Endometrium (tissue), 2 donors: ENCODE results near the gene OPN1MW.
"Not testable (repeated sequence)": the region's sequence is repeated elsewhere in the genome, so short reads cannot be mapped to it uniquely, and the experiment has no call there.

Experiments used
- FAIRE-seq: peaks from 2 replicates; lab custom pipeline; 2012; peaks lifted over from hg19 to GRCh38; lab: Jason Lieb, UNC
- donor health status: control.
- donor health status: control.

The OPN1MW gene

DNA sequence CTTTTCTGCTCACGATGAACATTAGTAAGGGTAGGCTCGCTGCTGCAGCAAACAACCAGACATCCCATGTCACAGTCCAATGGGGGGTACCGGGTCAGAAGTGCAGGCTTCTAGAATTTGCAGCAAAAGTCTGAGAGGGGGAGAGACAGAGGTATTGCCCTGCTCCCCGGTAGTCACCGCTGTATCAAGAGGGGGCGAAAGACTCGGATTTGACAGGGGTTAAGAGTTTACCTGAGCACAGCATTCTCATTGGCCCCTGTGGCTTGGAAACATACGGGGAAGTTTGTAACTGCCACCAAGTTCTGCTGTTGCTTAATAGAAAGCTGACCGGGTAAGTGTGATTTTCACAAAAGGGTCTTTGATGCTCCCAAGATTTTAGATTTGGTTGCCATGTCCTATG, 28.7 kb downstream of the OPN1MW start:
- FAIRE-seq, result not testable (repeated sequence)

DNA sequence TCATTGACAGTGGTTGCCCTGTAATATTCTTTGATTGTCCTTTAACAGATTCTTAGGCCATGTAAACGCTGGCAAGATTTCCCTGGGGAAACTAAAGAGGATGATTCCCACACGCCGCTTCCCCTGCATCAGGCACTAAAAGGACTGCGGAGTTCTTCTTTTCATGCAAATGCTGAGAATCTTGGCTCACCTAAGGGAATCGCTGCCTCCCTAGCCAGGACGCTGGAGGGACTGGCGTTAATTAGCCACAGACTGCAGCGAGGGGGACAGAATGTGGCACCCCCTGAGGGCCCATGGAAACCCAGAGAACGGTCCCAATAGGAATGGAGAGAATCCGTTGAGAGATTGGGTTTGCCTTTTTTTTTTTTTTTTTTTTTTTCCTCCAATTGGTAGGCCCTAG, 29.1 kb downstream of the OPN1MW start:
- FAIRE-seq, result not testable (repeated sequence)

- FAIRE-seq, result not testable (repeated sequence)
Observed at GRCh38 chrX:154219456-154219855, 37.1 kb downstream of the OPN1MW start, which contains the start of gene OPN1MW2. Gene OPN1MW2 (plus strand): TSS chrX:154219756. CDS start chrX:154219816, 60 bp downstream.

GRCh38 chrX:154225292-154225691, 42.9 kb downstream of the OPN1MW start:
- FAIRE-seq, result not testable (repeated sequence)

- not testable (repeated sequence) for FAIRE-seq
Observed at GRCh38 chrX:154226706-154227105, 44.3 kb downstream of the OPN1MW start.

- not testable (repeated sequence) for FAIRE-seq
Observed at GRCh38 chrX:154231443-154231842, 49.0 kb downstream of the OPN1MW start.

DNA sequence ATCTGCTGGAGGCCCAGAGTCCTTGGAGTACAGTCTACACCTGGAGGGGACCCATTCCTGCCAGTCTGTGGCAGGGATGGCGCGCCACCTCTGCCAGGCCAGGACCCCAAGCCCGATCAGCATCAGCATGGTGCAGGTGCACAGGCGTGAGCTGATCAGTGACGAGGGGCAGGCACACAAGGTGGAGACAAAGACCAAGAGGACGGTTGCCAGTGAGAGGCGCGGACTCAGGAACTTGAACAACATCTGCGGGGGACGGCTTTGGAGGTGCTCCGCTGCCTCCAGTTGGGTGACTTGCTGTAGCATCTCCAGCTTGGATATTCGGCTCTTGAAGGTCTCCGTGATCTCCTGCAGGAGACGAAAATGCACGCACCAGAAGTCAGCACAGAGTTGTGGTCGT, 51.2 kb downstream of the OPN1MW start:
- not testable (repeated sequence) for FAIRE-seq

- not testable (repeated sequence) for FAIRE-seq
Observed at GRCh38 chrX:154238939-154239559, 56.7 kb downstream of the OPN1MW start.

- not testable (repeated sequence) for FAIRE-seq
Observed at GRCh38 chrX:154239982-154240503, 57.6 kb downstream of the OPN1MW start.
